AG04449 (cell line): ENCODE results near the gene IYD.

Experiments
- CTCF ChIA-PET: fragments of 350-600 bp; formaldehyde crosslinking; extraction: SDS; loops from one replicate; lab custom pipeline; 2021; ENCODE audit warnings: antibody characterized with exemption; lab: Yijun Ruan, JAX
- POLR2A ChIA-PET: fragments of 400-600, 350-600 bp; formaldehyde crosslinking; extraction: SDS; loops from one replicate; lab custom pipeline; 2020; ENCODE audit warnings: antibody characterized with exemption, inconsistent platforms; lab: Yijun Ruan, JAX
- DNase-seq: peaks from one replicate; pipeline ENCODE4 v3.0.0-alpha.2; 2010; ENCODE audit warnings: low read depth, low spot score
- H3K4me3 ChIP-seq: 2 replicates; pipeline ENCODE4 v1.5.1; 2011; ENCODE audit warnings: low read depth, mild to moderate bottlenecking, control low read depth, low read length
- TF ChIP-seq, protein P1 (sequence below): IDR thresholded peaks from one replicate; pipeline ENCODE4 v1.5.1; 2011; ENCODE audit warnings: mild to moderate bottlenecking, moderate library complexity, low read length, control low read depth, inconsistent platforms; ENCODE audit not compliant: insufficient read depth; ENCODE audit errors: missing control alignments

The IYD gene

DNA sequence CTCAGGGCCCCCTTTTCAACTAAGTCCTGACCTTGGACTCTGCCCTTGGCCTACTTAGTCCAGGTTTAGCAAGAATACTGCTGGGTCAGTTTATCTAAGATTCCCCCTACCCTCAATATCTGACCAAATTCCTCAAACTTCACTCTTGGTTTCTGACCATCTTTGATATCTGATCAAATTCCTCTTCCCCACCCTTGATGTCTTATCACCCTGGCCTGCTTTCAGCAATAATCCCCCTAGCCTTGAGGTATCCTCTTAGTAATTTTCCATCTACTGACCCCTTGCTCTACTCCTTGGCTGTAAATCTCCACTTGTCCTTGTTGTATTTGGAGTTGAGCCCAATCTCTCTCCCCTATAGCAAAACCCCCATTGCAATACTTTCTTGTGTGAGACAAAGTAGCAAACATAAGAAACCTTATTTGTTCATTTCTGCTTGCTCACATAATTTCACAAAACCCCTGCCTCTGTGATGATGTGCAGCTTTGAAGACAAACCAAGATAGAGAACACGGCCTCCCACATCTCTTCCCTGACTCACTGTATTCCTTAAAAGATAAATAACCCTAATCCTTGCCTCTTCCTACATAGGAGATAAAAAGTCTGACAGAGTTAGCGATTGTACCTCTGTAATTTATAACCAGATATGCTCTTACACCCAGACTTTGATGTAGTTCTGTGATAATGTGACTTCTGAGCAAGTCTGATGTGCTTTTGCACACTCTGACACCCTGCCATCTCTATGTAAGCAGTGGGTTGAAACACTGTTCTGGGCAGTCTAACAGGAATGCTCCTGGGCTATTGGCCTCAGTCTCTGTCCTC is 13.8 kb upstream of the IYD start:
- DNase-seq, result no peak
- ChIA-PET POLR2A (no interaction called here), CTCF (interaction anchor here (1.1 to 3.9 kb wide), 5 partner anchors 9 to 461 kb away, joined by 4 to 16 read pairs (median 10); no protein-coding TSS in a partner anchor)
- TF ChIP-seq, protein P1, sequence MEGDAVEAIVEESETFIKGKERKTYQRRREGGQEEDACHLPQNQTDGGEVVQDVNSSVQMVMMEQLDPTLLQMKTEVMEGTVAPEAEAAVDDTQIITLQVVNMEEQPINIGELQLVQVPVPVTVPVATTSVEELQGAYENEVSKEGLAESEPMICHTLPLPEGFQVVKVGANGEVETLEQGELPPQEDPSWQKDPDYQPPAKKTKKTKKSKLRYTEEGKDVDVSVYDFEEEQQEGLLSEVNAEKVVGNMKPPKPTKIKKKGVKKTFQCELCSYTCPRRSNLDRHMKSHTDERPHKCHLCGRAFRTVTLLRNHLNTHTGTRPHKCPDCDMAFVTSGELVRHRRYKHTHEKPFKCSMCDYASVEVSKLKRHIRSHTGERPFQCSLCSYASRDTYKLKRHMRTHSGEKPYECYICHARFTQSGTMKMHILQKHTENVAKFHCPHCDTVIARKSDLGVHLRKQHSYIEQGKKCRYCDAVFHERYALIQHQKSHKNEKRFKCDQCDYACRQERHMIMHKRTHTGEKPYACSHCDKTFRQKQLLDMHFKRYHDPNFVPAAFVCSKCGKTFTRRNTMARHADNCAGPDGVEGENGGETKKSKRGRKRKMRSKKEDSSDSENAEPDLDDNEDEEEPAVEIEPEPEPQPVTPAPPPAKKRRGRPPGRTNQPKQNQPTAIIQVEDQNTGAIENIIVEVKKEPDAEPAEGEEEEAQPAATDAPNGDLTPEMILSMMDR, result no peak
- no peak overlapping the region for H3K4me3 ChIP-seq

DNA sequence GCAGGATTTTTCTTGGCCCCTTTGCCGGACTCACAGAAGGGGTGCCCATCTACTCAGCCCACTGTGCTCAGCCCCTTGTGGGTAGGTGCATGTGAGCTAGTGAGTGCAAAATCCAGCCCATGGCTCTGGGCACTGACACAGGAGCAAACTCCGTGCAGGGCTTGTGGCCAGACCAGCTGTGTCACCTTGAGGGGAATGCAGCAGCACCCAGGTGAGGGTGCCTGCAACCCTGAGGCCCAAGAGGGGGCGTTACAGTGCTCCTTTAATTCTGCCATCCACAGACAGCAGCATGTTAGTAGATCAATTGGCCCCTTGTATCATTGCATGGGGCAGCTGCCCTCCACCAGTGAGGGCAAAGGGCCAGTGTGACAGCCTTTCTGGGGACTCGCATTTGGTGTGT is 12.9 kb upstream of the IYD start:
- TF ChIP-seq, protein P1, result no peak
- ChIA-PET POLR2A (no interaction called here), CTCF (interaction anchor here (3.9 kb wide), 1 partner anchor 277 kb away, joined by 16 read pairs; no protein-coding TSS in a partner anchor)
- H3K4me3 ChIP-seq, result no peak overlapping the region
- DNase-seq, result no peak

GRCh38 chr6:150361876-150362275 is 6.9 kb upstream of the IYD start:
- H3K4me3 ChIP-seq, result no peak overlapping the region
- ChIA-PET POLR2A (no interaction called here), CTCF (interaction anchor here (0.7 to 3.4 kb wide), 4 partner anchors 27 to 291 kb away, joined by 3 to 14 read pairs (median 6); no protein-coding TSS in a partner anchor)
- DNase-seq, result no peak
- TF ChIP-seq, protein P1, result no peak

DNA sequence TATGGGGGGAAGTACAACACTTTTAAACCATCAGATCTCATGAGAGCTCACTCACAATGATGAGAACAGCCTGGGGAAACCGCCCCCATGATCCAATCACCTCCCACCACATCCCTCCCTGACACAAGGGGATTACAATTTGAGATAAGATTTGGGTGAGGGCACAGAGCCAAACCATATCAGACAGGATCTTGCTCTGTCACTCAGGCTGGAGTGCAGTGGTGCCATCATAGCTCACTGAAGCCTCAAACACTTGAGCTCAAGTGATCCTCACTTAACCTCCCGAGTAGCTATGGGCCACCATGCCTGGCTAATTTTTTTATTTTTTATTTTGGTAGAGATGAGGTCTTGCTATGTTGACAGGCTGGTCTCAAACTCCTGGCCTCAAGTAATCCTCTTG is 5.1 kb upstream of the IYD start:
- H3K4me3 ChIP-seq, result no peak overlapping the region
- POLR2A ChIA-PET, result no interaction called here
- TF ChIP-seq, protein P1, result no peak
- CTCF ChIA-PET, result interaction anchor here (1.3 kb wide), 1 partner anchor 31 kb away, joined by 6 read pairs; no protein-coding TSS in a partner anchor
- no peak for DNase-seq

DNA sequence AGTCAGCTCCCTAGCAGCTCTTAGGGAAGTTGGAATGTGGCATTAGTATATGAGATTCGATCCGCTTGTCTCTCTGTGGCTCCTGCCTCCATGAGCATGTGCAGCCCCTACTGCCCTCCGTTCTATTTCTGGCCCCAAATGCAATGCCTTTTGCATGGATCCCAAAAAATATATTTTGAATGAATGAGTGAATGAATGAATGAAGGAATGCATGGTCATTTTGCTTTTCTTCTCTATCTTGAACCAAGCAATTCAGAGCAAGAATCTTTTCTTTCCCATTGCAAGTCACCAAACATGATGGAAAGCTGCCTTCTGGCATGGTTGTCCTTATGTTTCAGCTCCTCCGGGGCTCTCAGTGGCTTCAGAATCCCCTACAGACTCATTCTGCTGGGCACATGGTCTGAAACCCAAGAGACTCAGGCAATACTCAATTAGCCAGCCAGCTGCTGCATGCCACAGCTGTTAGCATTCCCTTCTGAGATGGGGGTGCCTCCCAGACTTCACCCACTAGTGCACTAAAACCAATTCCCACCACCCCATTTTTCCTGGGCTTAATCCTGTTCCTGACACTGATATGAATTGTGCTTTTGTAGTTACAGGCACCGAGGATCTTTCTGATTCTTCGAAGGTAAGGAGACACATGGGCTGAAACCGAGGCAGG is 2.6 kb upstream of the IYD start:
- DNase-seq, result no peak
- POLR2A ChIA-PET, result no interaction called here
- TF ChIP-seq, protein P1, result no peak
- CTCF ChIA-PET, result interaction anchor here (1.7 kb wide), 1 partner anchor 29 kb away, joined by 3 read pairs; no protein-coding TSS in a partner anchor
- H3K4me3 ChIP-seq, result no peak overlapping the region

DNA sequence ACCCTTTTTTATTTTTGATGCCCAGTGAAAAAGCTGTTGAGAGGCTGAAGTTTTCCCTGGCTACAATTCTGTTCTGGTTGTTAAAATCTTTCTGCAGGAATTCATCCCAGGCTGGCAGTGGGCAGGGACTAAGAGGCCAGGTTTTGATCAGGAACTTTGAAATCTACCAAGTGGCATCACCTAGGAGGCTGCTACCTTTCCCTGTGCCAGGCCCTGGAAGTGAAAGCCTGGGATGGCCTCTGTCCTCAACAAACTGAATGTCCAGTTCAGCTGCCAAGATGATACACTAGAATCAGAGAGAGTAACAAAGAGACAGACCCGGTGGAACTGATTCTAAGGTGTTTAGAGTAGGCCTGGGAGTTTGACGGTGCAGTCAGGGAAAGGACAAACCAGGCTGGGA is 596 bp downstream of the IYD start:
- ChIA-PET CTCF (interaction anchor here (1.8 kb wide), 1 partner anchor 288 kb away, joined by 4 read pairs; no protein-coding TSS in a partner anchor), POLR2A (no interaction called here)
- no peak overlapping the region for H3K4me3 ChIP-seq
- TF ChIP-seq, protein P1, result no peak
- no peak for DNase-seq
